ENCODE measurements around the gene AHI1.

AHI1 gene

GRCh38 chr6:135282395-135282794 is 215.1 kb downstream of the AHI1 start:
- Histone ChIP-seq H3K36me3 (ENCODE audit: control insufficient read depth, insufficient read depth, low read length) (no peaks in the 10 kb centered on the region), H3K27ac (ENCODE audit: low read length) (no peak overlapping the region), H3K4me3 (ENCODE audit: low read length) (no peak overlapping the region), H3K27me3 (ENCODE audit: control insufficient read depth, insufficient read depth, low read length) (peaks cover 2% of the 10 kb centered on the region; the same call in 1 of the 2 replicates), H3K9me3 (ENCODE audit: control insufficient read depth, insufficient read depth, low read length) (no peaks in the 10 kb centered on the region), H3K4me1 (ENCODE audit: control insufficient read depth, insufficient read depth, low read length) (no peaks in the 10 kb centered on the region)
- DNase-seq (ENCODE audit: low read depth, low spot score): no peak

DNA sequence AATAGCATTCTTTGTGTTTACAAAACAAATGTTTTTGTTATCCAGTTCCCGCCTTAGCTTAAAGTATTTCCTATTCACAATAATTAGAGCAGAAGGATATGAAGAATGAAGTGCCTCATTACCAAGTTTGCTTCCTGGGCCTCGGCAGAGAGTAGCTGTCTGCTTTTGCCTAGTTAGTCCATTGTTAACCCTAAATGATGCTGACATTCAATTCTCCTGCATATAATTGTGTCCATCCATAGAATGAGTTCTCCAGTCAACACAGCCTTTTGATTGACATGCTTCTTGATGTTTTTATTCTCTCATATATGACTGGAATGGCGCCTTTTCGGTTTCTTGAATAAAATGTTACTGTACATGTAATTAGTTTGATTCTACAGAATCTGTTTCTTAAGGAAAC is 215.6 kb downstream of the AHI1 start:
- Histone ChIP-seq H3K4me1 (ENCODE audit: control insufficient read depth, insufficient read depth, low read length) (no peaks in the 10 kb centered on the region), H3K27me3 (ENCODE audit: control insufficient read depth, insufficient read depth, low read length) (peaks cover 2% of the 10 kb centered on the region; the same call in 1 of the 2 replicates), H3K27ac (ENCODE audit: low read length) (no peak overlapping the region), H3K4me3 (ENCODE audit: low read length) (no peak overlapping the region), H3K9me3 (ENCODE audit: control insufficient read depth, insufficient read depth, low read length) (no peaks in the 10 kb centered on the region), H3K36me3 (ENCODE audit: control insufficient read depth, insufficient read depth, low read length) (no peaks in the 10 kb centered on the region)
- WGBS (ENCODE audit: insufficient coverage, insufficient read length): no CpG with 5 or more reads among the region's 4 CpGs
- no peak for DNase-seq (ENCODE audit: low read depth, low spot score)

- Histone ChIP-seq H3K4me3 (ENCODE audit: low read length) (no peak overlapping the region), H3K36me3 (ENCODE audit: control insufficient read depth, insufficient read depth, low read length) (no peaks in the 10 kb centered on the region), H3K9me3 (ENCODE audit: control insufficient read depth, insufficient read depth, low read length) (no peaks in the 10 kb centered on the region), H3K4me1 (ENCODE audit: control insufficient read depth, insufficient read depth, low read length) (no peaks in the 10 kb centered on the region), H3K27ac (ENCODE audit: low read length) (no peak overlapping the region), H3K27me3 (ENCODE audit: control insufficient read depth, insufficient read depth, low read length) (peaks cover 2% of the 10 kb centered on the region; the same call in 1 of the 2 replicates)
- WGBS (ENCODE audit: insufficient coverage, insufficient read length): no CpG with 5 or more reads among the region's 2 CpGs
- no peak for DNase-seq (ENCODE audit: low read depth, low spot score)
Measured at GRCh38 chr6:135281227-135281626, 216.3 kb downstream of the AHI1 start.

GRCh38 chr6:135280375-135281136 is 217.0 kb downstream of the AHI1 start:
- no peak overlapping the region for H3K27ac ChIP-seq (ENCODE audit: low read length)
- H3K9me3 ChIP-seq (ENCODE audit: control insufficient read depth, insufficient read depth, low read length): no peaks in the 10 kb centered on the region
- no peak overlapping the region for H3K4me3 ChIP-seq (ENCODE audit: low read length)
- H3K4me1 ChIP-seq (ENCODE audit: control insufficient read depth, insufficient read depth, low read length): 0 out of 2 replicates have a peak, but pooled peaks cover under 1% of the 10 kb centered on the region
- DNase-seq (ENCODE audit: low read depth, low spot score): no peak
- H3K36me3 ChIP-seq (ENCODE audit: control insufficient read depth, insufficient read depth, low read length): no peaks in the 10 kb centered on the region
- H3K27me3 ChIP-seq (ENCODE audit: control insufficient read depth, insufficient read depth, low read length): peaks cover 2% of the 10 kb centered on the region; the same call in 1 of the 2 replicates
- no CpG with 5 or more reads among the region's 6 CpGs for WGBS (ENCODE audit: insufficient coverage, insufficient read length)

DNA sequence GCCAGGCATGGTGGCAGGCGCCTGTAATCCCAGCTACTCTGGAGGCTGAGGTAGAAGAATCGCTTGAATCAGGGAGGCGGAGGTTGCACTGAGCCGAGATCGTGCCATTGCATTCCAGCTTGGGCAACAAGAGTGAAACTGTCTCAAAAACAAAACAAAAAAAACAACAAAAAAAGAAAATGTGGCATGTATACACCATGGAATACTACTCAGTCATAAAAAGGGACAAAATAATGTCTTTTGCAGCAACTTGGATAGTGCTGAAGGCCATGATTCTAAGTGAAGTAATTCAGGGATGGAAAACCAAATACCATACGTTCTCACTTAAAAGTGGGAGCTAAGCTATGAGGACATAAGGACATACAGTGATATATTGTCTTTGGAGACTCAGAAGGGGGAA is 220.1 kb downstream of the AHI1 start:
- Histone ChIP-seq H3K9me3 (ENCODE audit: control insufficient read depth, insufficient read depth, low read length) (no peaks in the 10 kb centered on the region), H3K27ac (ENCODE audit: low read length) (no peak overlapping the region), H3K27me3 (ENCODE audit: control insufficient read depth, insufficient read depth, low read length) (peaks cover 2% of the 10 kb centered on the region; the same call in 1 of the 2 replicates), H3K4me3 (ENCODE audit: low read length) (no peak overlapping the region), H3K36me3 (ENCODE audit: control insufficient read depth, insufficient read depth, low read length) (no peaks in the 10 kb centered on the region), H3K4me1 (ENCODE audit: control insufficient read depth, insufficient read depth, low read length) (peaks cover 3% of the 10 kb centered on the region; the same call in 1 of the 2 replicates)
- no CpG with 5 or more reads among the region's 6 CpGs for WGBS (ENCODE audit: insufficient coverage, insufficient read length)
- no peak for DNase-seq (ENCODE audit: low read depth, low spot score)

GRCh38 chr6:135274561-135275293 is 222.8 kb downstream of the AHI1 start:
- H3K27me3 ChIP-seq (ENCODE audit: control insufficient read depth, insufficient read depth, low read length): no peaks in the 10 kb centered on the region
- no CpG with 5 or more reads among the region's 5 CpGs for WGBS (ENCODE audit: insufficient coverage, insufficient read length)
- H3K36me3 ChIP-seq (ENCODE audit: control insufficient read depth, insufficient read depth, low read length): no peaks in the 10 kb centered on the region
- H3K9me3 ChIP-seq (ENCODE audit: control insufficient read depth, insufficient read depth, low read length): no peaks in the 10 kb centered on the region
- H3K27ac ChIP-seq (ENCODE audit: low read length): no peak overlapping the region
- peaks cover 7% of the 10 kb centered on the region; the same call in 1 of the 2 replicates for H3K4me1 ChIP-seq (ENCODE audit: control insufficient read depth, insufficient read depth, low read length)
- H3K4me3 ChIP-seq (ENCODE audit: low read length): no peak overlapping the region
- DNase-seq (ENCODE audit: low read depth, low spot score): no peak

- Histone ChIP-seq H3K36me3 (ENCODE audit: control insufficient read depth, insufficient read depth, low read length) (no peaks in the 10 kb centered on the region), H3K4me1 (ENCODE audit: control insufficient read depth, insufficient read depth, low read length) (peaks cover 9% of the 10 kb centered on the region), H3K9me3 (ENCODE audit: control insufficient read depth, insufficient read depth, low read length) (no peaks in the 10 kb centered on the region), H3K27ac (ENCODE audit: low read length) (peak overlapping the region; percentile 62), H3K4me3 (ENCODE audit: low read length) (no peak overlapping the region), H3K27me3 (ENCODE audit: control insufficient read depth, insufficient read depth, low read length) (no peaks in the 10 kb centered on the region)
- no CpG with 5 or more reads among the region's 6 CpGs for WGBS (ENCODE audit: insufficient coverage, insufficient read length)
- DNase-seq (ENCODE audit: low read depth, low spot score): no peak
Measured at GRCh38 chr6:135271626-135272025, 225.9 kb downstream of the AHI1 start.

GRCh38 chr6:135270676-135271536 is 226.6 kb downstream of the AHI1 start:
- Histone ChIP-seq H3K27me3 (ENCODE audit: control insufficient read depth, insufficient read depth, low read length) (no peaks in the 10 kb centered on the region), H3K27ac (ENCODE audit: low read length) (peak overlapping the region; percentile 5), H3K36me3 (ENCODE audit: control insufficient read depth, insufficient read depth, low read length) (no peaks in the 10 kb centered on the region), H3K9me3 (ENCODE audit: control insufficient read depth, insufficient read depth, low read length) (no peaks in the 10 kb centered on the region), H3K4me3 (ENCODE audit: low read length) (no peak overlapping the region), H3K4me1 (ENCODE audit: control insufficient read depth, insufficient read depth, low read length) (peaks cover 9% of the 10 kb centered on the region)
- WGBS (ENCODE audit: insufficient coverage, insufficient read length): no CpG with 5 or more reads among the region's 11 CpGs
- DNase-seq (ENCODE audit: low read depth, low spot score): peak; percentile 77

- Histone ChIP-seq H3K27me3 (ENCODE audit: control insufficient read depth, insufficient read depth, low read length) (no peaks in the 10 kb centered on the region), H3K36me3 (ENCODE audit: control insufficient read depth, insufficient read depth, low read length) (no peaks in the 10 kb centered on the region), H3K27ac (ENCODE audit: low read length) (no peak overlapping the region), H3K9me3 (ENCODE audit: control insufficient read depth, insufficient read depth, low read length) (no peaks in the 10 kb centered on the region), H3K4me1 (ENCODE audit: control insufficient read depth, insufficient read depth, low read length) (peaks cover 6% of the 10 kb centered on the region), H3K4me3 (ENCODE audit: low read length) (no peak overlapping the region)
- no CpG with 5 or more reads among the region's 1 CpG for WGBS (ENCODE audit: insufficient coverage, insufficient read length)
- DNase-seq (ENCODE audit: low read depth, low spot score): no peak
Measured at GRCh38 chr6:135269481-135269891, 228.1 kb downstream of the AHI1 start.

DNA sequence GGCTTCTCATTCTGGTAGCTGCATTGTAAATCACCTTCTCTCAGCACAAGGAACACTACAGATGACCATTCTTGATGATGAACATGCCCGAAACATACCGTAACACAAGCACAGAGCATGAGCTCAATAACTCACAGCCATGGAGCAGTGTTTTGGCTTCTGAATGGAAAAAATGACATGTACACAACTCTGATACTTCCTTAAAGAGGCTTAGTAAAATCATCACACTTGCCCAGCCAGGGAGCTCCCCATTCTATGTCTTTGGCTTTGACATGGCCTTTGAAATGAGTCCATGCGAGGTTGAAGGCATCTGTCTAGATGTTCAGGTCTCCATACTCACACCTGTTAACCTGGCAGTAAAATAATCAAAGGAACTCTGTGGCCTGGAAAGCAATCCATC is 228.8 kb downstream of the AHI1 start:
- Histone ChIP-seq H3K36me3 (ENCODE audit: control insufficient read depth, insufficient read depth, low read length) (no peaks in the 10 kb centered on the region), H3K4me3 (ENCODE audit: low read length) (no peak overlapping the region), H3K27ac (ENCODE audit: low read length) (no peak overlapping the region), H3K4me1 (ENCODE audit: control insufficient read depth, insufficient read depth, low read length) (peaks cover 6% of the 10 kb centered on the region), H3K9me3 (ENCODE audit: control insufficient read depth, insufficient read depth, low read length) (no peaks in the 10 kb centered on the region), H3K27me3 (ENCODE audit: control insufficient read depth, insufficient read depth, low read length) (no peaks in the 10 kb centered on the region)
- WGBS (ENCODE audit: insufficient coverage, insufficient read length): no CpG with 5 or more reads among the region's 3 CpGs
- no peak for DNase-seq (ENCODE audit: low read depth, low spot score)
